Liver (tissue), 9 donors: ENCODE measurements around the gene NHLRC1. TPM values are rescaled to one million over a fixed set of nuclear protein-coding genes. Genes with fewer than 3 reads are reported as not detected.

ENCODE experiments used
- DNase-seq: peaks from one replicate; pipeline ENCODE4 v3.0.0-alpha.2; 2017; ENCODE audit warnings: low spot score
- H3K27ac ChIP-seq, 2 donors: one replicate each; pipeline ENCODE4 v1.7.0; 2013; ENCODE audit warnings: inconsistent platforms in 2 of 2, low read length in 2 of 2, control low read depth in 1 of 2, low read depth in 1 of 2, mild to moderate bottlenecking in 1 of 2
- H3K27me3 ChIP-seq, 4 donors: one replicate each; pipeline versions ENCODE4 v1.6.1 to v1.7.0; 2013; ENCODE audit warnings: low read length in 3 of 4, inconsistent platforms in 1 of 4, mild to moderate bottlenecking in 1 of 4, moderate library complexity in 1 of 4; ENCODE audit not compliant: control insufficient read depth in 4 of 4, insufficient read depth in 4 of 4
- H3K36me3 ChIP-seq, 4 donors: one replicate each; pipeline versions ENCODE4 v1.6.1 to v1.7.0; 2013; ENCODE audit warnings: low read length in 3 of 4, mild to moderate bottlenecking in 3 of 4, low read depth in 1 of 4, moderate library complexity in 1 of 4; ENCODE audit not compliant: control insufficient read depth in 4 of 4, insufficient read depth in 3 of 4
- H3K4me1 ChIP-seq, 4 donors: one replicate each; pipeline versions ENCODE4 v1.6.1 to v1.7.0; 2013; ENCODE audit warnings: low read length in 3 of 4, mild to moderate bottlenecking in 3 of 4, moderate library complexity in 1 of 4; ENCODE audit not compliant: control insufficient read depth in 4 of 4, insufficient read depth in 4 of 4
- H3K4me3 ChIP-seq, 3 donors: one replicate each; pipeline versions ENCODE4 v1.6.1 to v1.7.0; 2013; ENCODE audit warnings: low read length in 3 of 3, control low read depth in 1 of 3, low read depth in 1 of 3, mild to moderate bottlenecking in 1 of 3
- H3K9ac ChIP-seq, 2 donors: one replicate each; pipeline ENCODE4 v1.7.0; 2013; ENCODE audit warnings: low read length in 2 of 2, mild to moderate bottlenecking in 2 of 2, moderate library complexity in 2 of 2, control low read depth in 1 of 2, low read depth in 1 of 2
- H3K9me3 ChIP-seq, 4 donors: one replicate each; pipeline versions ENCODE4 v1.6.1 to v1.7.0; 2013; ENCODE audit warnings: low read length in 3 of 4; ENCODE audit not compliant: control insufficient read depth in 4 of 4
- FOXA1 ChIP-seq: IDR thresholded peaks from 2 replicates; pipeline ENCODE4 v1.6.1; 2016; ENCODE audit warnings: antibody characterized with exemption
- FOXA2 ChIP-seq: IDR thresholded peaks from 2 replicates; pipeline ENCODE4 v1.6.1; 2016; ENCODE audit warnings: antibody characterized with exemption
- GABPA ChIP-seq, 2 donors: IDR thresholded peaks in 1 of 2; conservative IDR thresholded peaks in 1 of 2; 2 replicates each; pipeline ENCODE4 v1.6.1; 2016; ENCODE audit warnings: antibody characterized with exemption in 2 of 2, mild to moderate bottlenecking in 1 of 2, moderate library complexity in 1 of 2
- HNF4A ChIP-seq, 2 donors: conservative IDR thresholded peaks; 2 replicates each; pipeline ENCODE4 v1.6.1; 2016; ENCODE audit warnings: antibody characterized with exemption in 2 of 2, mild to moderate bottlenecking in 2 of 2
- JUND ChIP-seq, 2 donors: IDR thresholded peaks; 2 replicates each; pipeline ENCODE4 v1.6.1; 2016; ENCODE audit warnings: antibody characterized with exemption in 2 of 2
- RXRA ChIP-seq, 2 donors: IDR thresholded peaks; 2 replicates each; pipeline ENCODE4 v1.6.1; 2017 to 2018; ENCODE audit warnings: antibody characterized with exemption in 2 of 2, mild to moderate bottlenecking in 1 of 2
- SP1 ChIP-seq: IDR thresholded peaks from 2 replicates; pipeline ENCODE4 v1.6.1; 2018; ENCODE audit warnings: antibody characterized with exemption, mild to moderate bottlenecking
- TAF1 ChIP-seq: conservative IDR thresholded peaks from 2 replicates; pipeline ENCODE4 v1.6.1; 2016; ENCODE audit warnings: antibody characterized with exemption, mild to moderate bottlenecking
- YY1 ChIP-seq: IDR thresholded peaks from 2 replicates; pipeline ENCODE4 v1.6.1; 2016; ENCODE audit warnings: antibody characterized with exemption, mild to moderate bottlenecking
- WGBS: extraction: QIAGEN DNeasy Blood & Tissue Kit; methylation state at CpG from one replicate; pipeline ENCODE4 v1.1.7; 2013; 5-methylcytosine and 5-hydroxymethylcytosine counted together
- polyA plus RNA-seq, 2 donors: library from polyadenylated mRNA; stranded (reverse) in 1 of 2; unstranded in 1 of 2; fragments of 200-250 nt in 1 of 2; fragments of >200 nt in 1 of 2; fragmentation: Nextera tagmentation in 1 of 2; extraction: Ambion mirVana in 1 of 2; gene quantifications; one replicate each; pipeline versions ENCODE4 v1.2.1 to v1.2.3, GENCODE V29; 2013 to 2015
- total RNA-seq, 2 donors: library from RNA; depleted of rRNA; stranded (reverse); fragments of >200 nt; gene quantifications; one replicate each; pipeline ENCODE4 v1.2.3, GENCODE V29; 2014
- TF ChIP-seq, protein P1 (sequence below): IDR thresholded peaks from 2 replicates; pipeline ENCODE4 v1.6.1; 2016; ENCODE audit warnings: antibody characterized with exemption, mild to moderate bottlenecking
- TF ChIP-seq, protein P2 (sequence below): IDR thresholded peaks from 2 replicates; pipeline ENCODE4 v1.6.1; 2016; ENCODE audit warnings: antibody characterized with exemption
- TF ChIP-seq, protein P3 (sequence below): fragments of 150-350 bp; IDR thresholded peaks from 2 replicates; pipeline ENCODE4 v1.5.1; 2017; ENCODE audit warnings: improper control_type of control experiment, low read depth, low read length; ENCODE audit not compliant: missing input control
- TF ChIP-seq, protein P4 (sequence below): IDR thresholded peaks from 2 replicates; pipeline ENCODE4 v1.6.1; 2016; ENCODE audit warnings: antibody characterized with exemption
- TF ChIP-seq, protein P5 (sequence below): IDR thresholded peaks from 2 replicates; pipeline ENCODE4 v1.6.1; 2016; ENCODE audit warnings: antibody characterized with exemption
- donor health status: healthy.
- donor health status: healthy.
- donor health status: healthy.
- donor health status: healthy.
- donor health status: healthy.

The NHLRC1 gene
- total and polyA plus RNA-seq, 4 donors: 2.1 to 4.4 (median 3.0) TPM

DNA sequence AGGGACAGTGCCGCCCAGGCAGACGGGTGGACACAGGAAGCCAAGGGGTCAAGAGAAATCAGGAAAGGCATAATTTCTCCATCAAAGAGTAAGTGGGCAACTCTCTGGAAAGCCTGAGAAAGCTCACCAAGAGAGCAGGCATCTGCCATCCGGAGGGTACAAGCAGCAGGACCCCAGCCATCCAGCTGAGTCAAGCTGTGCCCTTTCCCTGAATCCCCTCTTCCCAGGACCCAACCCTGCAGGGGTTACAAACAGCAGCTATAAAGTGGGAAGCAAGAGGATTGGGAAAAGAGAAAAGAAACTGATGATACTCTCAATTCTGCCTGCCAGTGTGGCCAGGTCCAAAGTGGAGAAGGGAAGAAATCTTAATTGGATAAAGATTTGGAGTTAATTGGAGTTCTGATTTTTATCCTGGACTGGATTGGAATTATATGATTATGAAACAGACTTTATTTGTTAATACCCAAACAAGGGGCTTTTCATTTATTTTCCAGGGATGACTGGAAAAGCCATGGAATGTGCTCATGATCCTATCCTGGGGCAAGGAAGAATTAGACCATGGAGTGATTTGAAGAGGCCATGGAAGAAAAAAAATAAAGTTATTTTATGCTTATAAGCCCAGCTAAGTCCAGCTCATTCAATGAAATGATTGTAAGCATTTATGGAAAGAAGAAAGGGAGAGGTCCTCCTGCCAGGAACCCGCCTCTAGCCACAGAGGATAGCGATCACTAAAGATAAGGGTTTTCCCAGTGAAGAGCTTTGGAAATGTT lies 34.9 kb downstream of the NHLRC1 start:
- 87% methylated on average over 5 of the region's 5 CpGs for WGBS

DNA sequence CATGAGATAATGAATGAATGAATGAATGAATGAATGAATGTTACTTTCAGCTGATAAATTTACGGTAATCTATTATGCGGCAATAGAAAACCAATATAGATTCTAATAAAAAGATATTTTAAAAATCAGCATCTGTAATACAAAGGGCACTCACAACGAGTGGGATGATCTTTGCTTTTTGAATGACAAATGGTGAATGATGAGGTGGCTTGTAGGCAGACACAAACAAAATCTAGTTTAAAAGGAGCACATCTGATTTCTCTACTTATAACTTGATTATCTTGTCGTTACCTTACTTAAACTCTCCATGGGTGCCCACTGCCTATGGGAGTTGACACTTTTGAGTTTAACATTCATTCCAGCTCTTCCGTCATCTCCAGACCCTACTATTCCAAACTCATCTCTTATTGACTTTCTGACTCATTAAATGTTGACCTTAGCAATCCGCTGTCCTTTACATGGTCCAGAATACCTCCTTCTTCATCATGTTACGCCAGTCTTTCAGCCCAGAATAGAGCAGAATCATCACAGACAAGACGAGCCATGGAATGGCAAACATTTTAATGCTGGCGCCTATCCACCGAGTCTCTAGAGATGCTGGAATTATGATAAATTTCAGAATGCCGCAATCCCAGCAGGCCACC lies 41.3 kb downstream of the NHLRC1 start:
- H3K4me3 ChIP-seq: no peak overlapping the region
- no peaks in the 10 kb centered on the region for H3K4me1 ChIP-seq
- H3K9me3 ChIP-seq: no peaks in the 10 kb centered on the region
- H3K27ac ChIP-seq: no peak overlapping the region
- H3K36me3 ChIP-seq: no peaks in the 10 kb centered on the region
- H3K9ac ChIP-seq: no peak overlapping the region
- WGBS: 83% methylated on average over 11 of the region's 11 CpGs
- DNase-seq: no peak
- TF ChIP-seq SP1 (no peak), FOXA1 (no peak), GABPA (IDR thresholded peaks at IDR 0.05 in 1 of 2, conservative IDR thresholded peaks at IDR 0.05 in 1 of 2) (no peak), YY1 (no peak), FOXA2 (no peak), TAF1 (no peak), HNF4A (conservative IDR thresholded peaks at IDR 0.05) (no peak)
- TF ChIP-seq, protein P1, sequence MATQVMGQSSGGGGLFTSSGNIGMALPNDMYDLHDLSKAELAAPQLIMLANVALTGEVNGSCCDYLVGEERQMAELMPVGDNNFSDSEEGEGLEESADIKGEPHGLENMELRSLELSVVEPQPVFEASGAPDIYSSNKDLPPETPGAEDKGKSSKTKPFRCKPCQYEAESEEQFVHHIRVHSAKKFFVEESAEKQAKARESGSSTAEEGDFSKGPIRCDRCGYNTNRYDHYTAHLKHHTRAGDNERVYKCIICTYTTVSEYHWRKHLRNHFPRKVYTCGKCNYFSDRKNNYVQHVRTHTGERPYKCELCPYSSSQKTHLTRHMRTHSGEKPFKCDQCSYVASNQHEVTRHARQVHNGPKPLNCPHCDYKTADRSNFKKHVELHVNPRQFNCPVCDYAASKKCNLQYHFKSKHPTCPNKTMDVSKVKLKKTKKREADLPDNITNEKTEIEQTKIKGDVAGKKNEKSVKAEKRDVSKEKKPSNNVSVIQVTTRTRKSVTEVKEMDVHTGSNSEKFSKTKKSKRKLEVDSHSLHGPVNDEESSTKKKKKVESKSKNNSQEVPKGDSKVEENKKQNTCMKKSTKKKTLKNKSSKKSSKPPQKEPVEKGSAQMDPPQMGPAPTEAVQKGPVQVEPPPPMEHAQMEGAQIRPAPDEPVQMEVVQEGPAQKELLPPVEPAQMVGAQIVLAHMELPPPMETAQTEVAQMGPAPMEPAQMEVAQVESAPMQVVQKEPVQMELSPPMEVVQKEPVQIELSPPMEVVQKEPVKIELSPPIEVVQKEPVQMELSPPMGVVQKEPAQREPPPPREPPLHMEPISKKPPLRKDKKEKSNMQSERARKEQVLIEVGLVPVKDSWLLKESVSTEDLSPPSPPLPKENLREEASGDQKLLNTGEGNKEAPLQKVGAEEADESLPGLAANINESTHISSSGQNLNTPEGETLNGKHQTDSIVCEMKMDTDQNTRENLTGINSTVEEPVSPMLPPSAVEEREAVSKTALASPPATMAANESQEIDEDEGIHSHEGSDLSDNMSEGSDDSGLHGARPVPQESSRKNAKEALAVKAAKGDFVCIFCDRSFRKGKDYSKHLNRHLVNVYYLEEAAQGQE: no peak
- TF ChIP-seq, protein P2, sequence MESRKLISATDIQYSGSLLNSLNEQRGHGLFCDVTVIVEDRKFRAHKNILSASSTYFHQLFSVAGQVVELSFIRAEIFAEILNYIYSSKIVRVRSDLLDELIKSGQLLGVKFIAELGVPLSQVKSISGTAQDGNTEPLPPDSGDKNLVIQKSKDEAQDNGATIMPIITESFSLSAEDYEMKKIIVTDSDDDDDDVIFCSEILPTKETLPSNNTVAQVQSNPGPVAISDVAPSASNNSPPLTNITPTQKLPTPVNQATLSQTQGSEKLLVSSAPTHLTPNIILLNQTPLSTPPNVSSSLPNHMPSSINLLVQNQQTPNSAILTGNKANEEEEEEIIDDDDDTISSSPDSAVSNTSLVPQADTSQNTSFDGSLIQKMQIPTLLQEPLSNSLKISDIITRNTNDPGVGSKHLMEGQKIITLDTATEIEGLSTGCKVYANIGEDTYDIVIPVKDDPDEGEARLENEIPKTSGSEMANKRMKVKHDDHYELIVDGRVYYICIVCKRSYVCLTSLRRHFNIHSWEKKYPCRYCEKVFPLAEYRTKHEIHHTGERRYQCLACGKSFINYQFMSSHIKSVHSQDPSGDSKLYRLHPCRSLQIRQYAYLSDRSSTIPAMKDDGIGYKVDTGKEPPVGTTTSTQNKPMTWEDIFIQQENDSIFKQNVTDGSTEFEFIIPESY: no peak
- TF ChIP-seq, protein P3, sequence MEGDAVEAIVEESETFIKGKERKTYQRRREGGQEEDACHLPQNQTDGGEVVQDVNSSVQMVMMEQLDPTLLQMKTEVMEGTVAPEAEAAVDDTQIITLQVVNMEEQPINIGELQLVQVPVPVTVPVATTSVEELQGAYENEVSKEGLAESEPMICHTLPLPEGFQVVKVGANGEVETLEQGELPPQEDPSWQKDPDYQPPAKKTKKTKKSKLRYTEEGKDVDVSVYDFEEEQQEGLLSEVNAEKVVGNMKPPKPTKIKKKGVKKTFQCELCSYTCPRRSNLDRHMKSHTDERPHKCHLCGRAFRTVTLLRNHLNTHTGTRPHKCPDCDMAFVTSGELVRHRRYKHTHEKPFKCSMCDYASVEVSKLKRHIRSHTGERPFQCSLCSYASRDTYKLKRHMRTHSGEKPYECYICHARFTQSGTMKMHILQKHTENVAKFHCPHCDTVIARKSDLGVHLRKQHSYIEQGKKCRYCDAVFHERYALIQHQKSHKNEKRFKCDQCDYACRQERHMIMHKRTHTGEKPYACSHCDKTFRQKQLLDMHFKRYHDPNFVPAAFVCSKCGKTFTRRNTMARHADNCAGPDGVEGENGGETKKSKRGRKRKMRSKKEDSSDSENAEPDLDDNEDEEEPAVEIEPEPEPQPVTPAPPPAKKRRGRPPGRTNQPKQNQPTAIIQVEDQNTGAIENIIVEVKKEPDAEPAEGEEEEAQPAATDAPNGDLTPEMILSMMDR: no peak
- TF ChIP-seq, protein P4, sequence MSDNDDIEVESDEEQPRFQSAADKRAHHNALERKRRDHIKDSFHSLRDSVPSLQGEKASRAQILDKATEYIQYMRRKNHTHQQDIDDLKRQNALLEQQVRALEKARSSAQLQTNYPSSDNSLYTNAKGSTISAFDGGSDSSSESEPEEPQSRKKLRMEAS: no peak
- no peaks in the 10 kb centered on the region for H3K27me3 ChIP-seq

More for the DNA sequence above, 34.9 kb downstream of the NHLRC1 start:
- peaks cover 0 to 2% (median 0%) of the 10 kb centered on the region in 4 donors for H3K9me3 ChIP-seq
- no peak for DNase-seq
- no peaks in the 10 kb centered on the region for H3K36me3 ChIP-seq
- H3K4me3 ChIP-seq: no peak overlapping the region
- H3K9ac ChIP-seq: no peak overlapping the region
- no peaks in the 10 kb centered on the region for H3K4me1 ChIP-seq
- H3K27me3 ChIP-seq: no peaks in the 10 kb centered on the region
- H3K27ac ChIP-seq: no peak overlapping the region
- TF ChIP-seq JUND (IDR thresholded peaks at IDR 0.05) (no peak), RXRA (IDR thresholded peaks at IDR 0.05) (no peak)
- TF ChIP-seq, protein P3: no peak
- TF ChIP-seq, protein P5, sequence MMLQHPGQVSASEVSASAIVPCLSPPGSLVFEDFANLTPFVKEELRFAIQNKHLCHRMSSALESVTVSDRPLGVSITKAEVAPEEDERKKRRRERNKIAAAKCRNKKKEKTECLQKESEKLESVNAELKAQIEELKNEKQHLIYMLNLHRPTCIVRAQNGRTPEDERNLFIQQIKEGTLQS: no peak
